Activated CD4-positive, alpha-beta T cell treated with anti-CD3 and anti-CD28 coated beads, Interleukin-2, amount 50 U/mL, for 16 hours (primary cell): ENCODE measurements around the gene TBC1D14.
A peak's percentile ranks its signal among the peaks of the same experiment; 100 is the strongest.
"Not testable (repeated sequence)": the region's sequence is repeated elsewhere in the genome, so short reads cannot be mapped to it uniquely, and the experiment has no call there.

Experiments used
- DNase-seq: peaks from one replicate; pipeline ENCODE4 v3.0.0-alpha.2; 2020

The TBC1D14 gene

DNA sequence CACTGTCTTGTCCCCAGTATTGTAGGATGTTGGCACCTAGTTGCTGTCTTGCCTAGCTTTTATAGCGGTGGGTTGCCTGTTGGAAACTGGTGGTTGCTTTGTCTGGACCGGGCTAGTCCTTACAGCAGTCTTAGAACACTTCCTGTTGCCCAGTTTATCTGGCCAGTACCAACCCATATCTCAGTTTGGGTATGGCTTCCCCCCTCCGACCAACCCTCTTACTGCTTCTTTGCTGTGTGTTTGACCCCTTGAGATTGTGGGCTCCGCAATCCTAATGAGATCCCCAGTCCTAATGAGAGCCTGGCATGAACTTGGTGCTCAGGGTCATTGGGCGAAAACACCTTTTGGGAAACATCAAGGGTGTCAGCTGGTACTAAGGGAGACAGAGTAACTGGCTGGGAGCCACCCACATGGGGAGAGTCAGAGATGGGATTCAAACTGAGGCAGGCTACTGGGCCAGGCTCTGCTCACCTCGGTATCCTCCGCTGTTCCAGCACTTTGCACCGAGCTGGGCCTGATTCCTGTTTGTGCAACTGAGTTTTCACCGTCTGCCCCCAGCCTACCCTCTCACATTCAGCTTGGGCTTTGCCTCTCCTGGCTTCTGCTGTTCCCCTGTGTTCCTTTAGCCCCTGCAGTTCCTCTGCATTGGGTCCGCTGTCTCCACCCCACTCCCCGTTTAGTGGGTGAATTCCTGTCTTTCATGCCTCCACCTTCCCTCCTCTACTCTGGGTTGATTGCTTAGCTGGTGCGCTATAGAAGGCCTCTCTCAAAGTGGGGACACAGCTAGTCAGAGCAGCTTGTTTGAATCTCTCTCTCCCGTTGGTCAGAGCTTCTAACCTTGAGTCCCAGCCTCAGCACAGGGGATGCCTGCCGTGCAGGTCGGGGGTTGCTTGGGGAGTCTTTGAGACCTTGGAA, 1.6 kb downstream of the TBC1D14 start:
- DNase-seq = no peak

DNA sequence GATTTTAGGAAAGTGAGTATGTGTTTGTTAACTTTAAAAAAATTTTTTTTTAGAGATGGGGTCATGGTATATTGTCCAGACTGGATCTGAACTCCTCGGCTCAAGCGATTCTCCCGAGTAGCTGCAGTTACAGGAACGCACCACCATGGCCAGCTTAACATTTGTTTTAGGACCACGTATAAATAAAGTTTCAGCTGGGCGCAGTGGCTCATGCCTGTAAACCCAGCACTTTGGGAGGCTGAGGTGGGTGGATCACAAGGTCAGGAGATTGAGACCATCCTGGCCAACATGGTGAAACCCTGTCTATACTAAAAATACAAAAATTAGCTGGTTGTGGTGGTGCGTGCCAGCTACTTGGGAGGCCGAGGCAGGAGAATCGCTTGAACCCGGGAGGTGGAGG, 2.3 kb downstream of the TBC1D14 start:
- not testable (repeated sequence) for DNase-seq

DNA sequence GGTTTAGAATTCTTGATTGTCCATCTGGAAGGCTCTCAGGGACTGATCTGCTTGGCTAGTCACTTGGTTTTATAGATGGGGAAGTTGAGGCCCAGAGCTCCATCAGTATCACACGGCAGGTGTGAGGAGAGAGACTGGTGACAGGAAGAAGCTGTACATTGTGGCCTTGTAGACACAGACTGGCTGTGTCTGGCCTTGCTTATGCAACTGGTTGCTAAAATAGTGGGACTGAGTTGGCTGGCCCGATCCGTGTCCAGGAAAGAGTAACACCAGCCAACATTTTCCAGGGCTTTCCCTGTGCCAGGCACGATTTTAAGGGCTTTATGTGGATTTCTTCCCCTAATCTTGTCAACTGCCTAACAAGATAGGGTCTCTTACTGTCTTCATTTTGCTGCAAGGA, 2.8 kb downstream of the TBC1D14 start:
- DNase-seq = no peak

DNA sequence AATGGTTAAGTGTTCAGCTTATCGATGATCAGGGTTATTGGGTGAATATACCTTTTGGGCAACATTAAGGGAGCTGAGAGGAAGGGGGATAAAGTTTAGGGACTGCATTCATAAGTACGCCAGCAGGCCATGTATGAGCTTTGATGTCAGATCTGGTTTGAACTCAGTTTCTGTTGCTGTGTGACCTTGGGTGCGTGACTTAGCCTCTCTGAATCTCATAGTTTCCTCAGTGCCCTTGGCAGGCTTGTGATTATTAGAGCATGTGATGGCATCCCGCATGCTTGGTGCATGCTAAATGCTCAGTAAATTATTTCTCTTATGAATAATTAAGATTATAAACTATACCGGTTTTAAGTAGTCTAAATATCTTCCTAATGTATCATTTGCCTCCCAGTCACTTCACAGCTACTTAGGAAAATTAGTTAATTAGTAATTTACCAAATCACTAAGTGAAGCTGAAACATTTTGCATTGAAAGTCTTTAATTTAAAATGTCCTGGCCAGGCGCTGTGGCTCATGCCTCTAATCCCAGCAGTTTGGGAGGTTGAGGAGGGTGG, 3.8 kb downstream of the TBC1D14 start:
- no peak for DNase-seq

DNA sequence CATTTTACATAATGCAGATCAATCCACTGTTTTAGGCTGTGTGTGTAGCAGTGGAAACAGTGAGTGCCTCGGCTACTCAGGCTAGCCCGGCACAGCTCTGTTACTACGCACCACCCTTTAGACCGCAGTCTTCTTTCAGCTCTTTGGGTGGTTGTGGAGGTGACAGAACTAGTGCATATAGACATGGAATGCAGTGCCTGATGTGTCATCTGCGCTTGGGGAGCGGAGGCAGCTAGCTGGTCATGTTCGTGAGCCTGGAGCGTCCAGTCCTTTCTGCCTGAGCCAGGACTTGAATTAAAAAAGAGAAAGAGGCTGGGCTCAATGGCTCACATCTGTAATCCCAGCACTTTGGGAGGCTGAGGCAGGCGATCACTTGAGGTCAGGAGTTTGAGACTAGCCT, 4.8 kb downstream of the TBC1D14 start:
- no peak for DNase-seq

DNA sequence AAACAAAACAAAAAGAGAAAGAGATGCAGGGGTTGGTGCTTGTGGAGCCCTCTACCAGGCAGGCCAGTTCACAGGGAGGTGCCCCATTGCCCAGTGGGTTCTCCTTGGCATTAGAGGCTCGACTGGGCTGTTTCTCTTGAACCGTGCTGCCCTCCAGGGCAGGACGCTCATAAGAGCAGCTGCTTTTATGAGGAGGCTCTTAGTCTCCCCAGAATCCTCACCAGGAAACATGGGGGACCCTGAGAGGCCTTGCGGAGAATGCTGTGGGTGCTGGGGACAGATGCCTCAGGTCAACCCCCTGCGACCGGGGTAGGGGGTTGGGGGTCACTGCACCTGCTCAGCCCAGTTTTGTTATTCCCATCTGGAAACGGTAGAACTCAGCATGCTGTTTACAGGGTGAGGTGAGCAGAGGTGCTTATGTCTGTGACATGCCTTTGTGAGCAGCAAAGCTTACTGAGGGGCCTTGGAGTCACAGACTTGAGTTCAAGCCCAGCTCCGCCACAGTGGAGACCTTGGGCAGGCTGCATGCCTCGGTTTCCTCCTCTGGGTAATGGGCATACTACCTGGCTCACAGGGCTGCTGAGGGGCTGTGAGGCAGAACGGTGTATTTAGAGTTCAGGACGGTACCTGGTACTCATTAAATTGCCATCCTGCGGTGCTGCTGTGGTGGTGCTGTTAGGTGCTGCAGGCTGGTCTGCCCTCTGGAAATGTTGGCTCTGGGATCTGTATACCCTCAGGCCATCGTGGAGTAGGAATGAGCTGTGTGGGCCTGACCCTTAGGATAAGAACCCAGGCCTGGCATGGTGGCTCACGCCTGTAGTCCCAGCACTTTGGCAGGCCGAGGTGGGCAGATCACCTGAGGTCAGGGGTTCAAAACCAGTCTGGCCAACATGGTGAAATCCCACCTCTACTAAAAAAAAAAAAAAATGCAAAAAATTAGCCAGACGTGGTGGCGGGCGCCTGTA, 5.7 kb downstream of the TBC1D14 start:
- no peak for DNase-seq

DNA sequence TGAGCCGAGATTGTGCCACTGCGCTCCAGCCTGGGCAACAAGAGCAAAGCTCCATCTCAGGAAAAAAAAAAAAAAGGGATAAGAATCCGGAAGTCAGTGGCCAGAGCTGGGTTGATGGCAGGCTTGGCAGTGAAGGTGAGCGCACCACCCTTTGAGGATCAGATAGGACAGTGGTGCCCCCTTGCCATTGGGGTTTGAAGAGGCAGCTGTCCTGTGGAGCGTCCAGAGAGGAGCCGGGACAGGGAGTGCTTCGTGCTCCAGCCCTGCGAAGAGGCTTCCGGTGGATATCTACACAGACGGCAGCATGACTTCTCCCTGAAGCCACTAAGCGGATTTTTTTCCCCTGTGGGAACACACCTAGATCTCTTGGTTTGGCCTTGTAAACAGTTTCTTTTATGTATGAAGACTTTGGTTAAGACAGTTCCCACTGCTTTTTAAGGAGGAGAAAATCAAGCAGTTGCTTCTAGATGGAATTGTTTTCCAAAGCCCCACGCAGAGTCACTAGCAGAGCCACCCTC, 6.5 kb downstream of the TBC1D14 start:
- no peak for DNase-seq

DNA sequence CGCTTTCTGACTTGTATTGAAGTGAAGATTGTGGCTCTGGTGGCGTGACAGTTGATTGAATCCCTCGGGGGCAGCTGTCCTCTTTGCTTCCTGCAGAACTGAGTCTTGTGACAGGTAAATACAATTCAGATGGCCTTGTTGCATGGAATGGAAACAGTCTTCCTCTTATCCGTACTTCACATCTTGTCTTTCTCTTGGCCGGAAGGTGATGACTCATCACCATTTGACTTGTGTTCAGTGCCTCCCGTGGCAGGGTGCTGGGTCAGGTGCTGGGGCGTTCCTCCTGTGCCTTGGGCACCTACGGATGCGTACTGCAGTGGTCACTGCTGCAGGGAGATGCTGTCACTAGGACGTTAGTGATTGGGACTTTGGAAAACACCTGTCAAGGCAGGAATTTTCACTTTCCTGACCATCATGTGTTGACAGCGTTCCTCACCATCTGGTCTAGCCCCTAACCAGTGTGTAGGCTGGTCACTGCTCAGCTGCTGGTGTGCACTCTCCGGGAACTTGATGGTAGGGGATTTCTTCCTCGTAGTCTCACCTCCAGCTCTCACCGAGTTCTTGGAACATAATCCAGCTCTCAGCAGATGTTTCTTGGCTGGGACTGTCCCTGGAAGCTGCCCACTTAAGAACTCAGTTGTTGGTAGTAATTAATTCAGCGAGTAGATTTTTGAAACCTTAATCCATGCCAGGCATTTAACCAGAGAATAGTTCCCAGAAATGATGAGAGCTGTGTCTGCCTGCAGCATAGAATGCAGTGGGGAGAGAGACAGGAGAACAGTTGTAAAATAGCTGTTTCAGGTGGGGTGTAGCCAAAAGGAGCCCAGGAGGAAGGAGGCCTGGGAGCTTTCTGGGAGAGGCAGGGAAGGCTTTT, 7.2 kb downstream of the TBC1D14 start:
- peak; percentile 81 for DNase-seq

DNA sequence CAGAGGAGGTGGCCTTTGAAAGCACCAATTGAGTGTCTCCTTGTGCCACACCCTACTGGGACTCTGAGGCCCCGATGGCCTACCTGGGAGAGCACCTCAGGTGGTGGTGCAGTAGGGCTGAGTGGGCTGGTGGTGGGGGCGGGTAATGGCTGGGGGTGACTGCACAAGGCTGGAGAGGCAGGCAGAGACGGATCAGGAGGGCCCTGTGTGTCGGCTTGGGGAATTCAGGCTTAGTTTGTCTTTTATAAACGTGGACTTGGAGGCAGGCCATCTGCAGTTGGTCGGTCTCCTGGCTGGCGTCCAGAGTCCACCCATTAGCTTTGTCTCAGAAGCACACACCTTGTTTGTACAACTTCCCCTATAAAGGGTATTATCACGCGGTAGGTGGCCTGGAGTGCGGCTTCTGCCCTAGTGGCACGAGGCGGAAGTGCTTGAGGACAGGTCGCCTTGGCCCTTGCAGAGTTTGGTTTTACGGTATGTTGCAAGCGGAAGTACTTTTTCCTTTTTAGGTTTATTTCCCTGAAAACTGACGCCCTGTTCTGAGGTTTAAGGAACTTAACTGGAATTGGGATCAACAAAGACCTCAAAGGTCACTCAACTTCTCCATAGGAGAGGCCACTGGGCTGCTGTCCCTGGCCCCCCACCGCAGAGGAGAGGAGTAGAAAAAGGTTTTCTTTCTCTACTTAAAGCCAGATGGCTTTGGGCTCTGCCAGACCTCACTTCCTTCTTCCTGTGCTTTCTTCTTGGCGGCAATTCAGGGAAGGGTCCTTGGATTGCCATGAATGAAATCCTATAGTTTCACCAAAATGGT, 8.0 kb downstream of the TBC1D14 start:
- DNase-seq = no peak

DNA sequence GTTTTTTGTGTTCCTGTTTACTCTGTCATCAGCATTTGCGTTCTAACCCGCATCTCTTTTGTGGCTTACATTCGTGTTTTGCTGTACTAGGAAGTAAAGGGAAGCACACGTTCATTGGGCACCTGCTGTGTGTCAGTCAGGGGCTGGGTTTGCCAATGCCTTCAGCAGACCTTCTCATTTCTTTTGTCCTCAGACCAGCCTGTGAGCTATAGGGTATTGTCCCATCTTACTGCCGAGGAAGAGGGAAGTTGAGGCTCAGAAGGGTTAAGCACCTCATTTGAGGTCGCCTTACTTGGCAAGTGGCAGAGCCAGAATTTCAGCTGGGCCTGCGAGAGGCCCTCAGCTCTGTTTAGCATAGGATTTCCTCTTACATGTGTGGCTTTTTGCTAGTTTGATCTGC, 8.7 kb downstream of the TBC1D14 start:
- DNase-seq = no peak

DNA sequence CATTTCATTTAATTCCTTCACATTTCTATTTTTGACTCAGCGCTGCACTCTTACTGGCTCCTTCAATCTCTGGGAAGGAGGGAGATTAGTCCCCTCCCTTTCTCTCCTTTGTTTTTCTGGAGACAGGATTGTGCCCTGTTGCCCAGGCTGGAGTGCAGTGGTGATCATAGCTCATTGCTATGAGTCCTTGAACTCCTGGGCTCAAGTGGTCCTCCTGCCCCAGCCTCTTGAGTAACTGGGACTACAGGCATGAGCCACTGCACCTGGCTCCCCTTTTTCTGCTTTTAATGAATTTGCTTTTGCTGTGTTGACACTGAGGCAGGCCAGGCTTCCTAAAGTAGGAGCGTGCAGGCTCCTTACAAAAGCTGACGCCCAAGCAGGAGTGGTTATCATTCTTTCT, 10.5 kb downstream of the TBC1D14 start:
- DNase-seq = no peak

DNA sequence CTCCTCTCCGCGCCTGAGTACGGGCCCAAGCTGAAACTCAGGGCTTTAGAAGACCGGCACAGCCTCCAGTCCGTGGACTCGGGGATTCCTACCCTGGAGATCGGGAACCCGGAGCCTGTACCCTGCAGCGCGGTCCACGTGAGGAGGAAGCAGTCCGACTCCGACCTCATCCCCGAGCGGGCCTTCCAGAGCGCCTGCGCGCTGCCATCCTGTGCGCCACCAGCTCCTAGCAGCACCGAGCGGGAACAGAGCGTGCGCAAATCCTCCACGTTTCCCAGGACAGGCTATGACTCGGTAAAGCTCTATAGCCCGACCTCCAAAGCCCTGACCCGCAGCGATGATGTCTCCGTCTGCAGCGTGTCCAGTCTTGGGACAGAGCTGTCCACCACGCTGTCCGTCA, 13.9 kb downstream of the TBC1D14 start:
- no peak for DNase-seq

DNA sequence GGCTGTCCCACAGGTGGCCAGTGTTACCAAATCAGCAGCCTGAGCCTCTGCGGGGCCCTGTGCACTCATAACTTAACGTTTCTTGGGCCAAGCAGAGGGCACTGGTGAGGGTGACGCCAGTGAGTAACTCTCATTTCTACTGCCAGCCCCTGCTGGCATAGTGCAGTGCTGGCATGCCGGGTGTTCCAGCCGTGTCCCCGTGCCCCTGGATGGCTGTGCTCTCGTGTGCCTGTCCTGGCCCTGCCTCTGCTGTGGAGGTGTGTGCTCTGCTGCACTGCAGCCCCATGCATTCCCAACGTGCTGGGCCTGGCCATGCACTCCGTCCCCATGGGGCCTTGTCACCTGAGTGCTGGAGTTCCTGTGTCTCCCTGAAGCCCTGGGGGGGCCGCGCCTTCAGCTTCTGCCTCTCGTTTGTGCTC, 14.7 kb downstream of the TBC1D14 start:
- no peak for DNase-seq

DNA sequence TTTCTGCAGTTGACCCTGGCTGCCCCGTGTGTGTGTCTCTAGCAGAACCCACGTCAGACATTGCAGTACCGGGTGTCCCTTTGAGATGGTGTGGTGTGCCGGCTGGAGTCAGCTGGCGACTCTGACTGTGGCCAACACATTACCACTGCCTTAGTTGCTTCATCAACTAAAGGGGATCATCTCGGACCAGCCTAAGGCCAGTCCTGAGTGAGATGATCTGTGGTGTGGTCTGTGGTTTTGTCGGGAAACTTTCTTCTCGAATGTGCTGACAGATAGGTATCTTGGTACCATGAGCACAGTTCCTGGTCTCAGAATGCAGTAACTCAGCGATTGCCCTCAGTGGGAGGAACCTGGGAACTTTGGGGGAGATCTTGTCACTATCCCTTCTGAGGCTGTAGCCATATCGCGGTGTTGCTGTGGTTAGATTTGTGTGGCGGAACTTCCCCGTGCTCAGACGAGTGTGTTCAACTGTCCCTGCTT, 15.8 kb downstream of the TBC1D14 start:
- peak; percentile 69 for DNase-seq

DNA sequence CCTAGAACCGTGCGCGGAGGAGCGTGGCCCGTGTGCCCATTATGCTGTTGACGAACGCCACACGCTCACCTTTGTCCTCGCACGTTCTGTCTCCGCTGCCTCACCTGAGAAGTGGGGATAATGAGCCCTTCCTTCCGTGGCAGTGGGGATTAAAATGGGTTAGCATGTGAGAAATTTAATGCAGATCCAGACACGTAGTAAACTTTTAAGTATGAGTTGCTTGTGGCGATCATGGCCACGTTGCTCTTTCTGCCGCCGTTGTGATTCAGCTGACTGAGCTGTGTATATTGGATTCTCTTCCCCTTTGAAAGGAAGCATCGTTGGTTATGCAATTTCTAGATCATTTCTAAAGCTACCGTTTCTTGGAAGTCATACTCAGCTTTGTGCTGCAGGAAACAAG, 16.5 kb downstream of the TBC1D14 start:
- peak; percentile 55 for DNase-seq

DNA sequence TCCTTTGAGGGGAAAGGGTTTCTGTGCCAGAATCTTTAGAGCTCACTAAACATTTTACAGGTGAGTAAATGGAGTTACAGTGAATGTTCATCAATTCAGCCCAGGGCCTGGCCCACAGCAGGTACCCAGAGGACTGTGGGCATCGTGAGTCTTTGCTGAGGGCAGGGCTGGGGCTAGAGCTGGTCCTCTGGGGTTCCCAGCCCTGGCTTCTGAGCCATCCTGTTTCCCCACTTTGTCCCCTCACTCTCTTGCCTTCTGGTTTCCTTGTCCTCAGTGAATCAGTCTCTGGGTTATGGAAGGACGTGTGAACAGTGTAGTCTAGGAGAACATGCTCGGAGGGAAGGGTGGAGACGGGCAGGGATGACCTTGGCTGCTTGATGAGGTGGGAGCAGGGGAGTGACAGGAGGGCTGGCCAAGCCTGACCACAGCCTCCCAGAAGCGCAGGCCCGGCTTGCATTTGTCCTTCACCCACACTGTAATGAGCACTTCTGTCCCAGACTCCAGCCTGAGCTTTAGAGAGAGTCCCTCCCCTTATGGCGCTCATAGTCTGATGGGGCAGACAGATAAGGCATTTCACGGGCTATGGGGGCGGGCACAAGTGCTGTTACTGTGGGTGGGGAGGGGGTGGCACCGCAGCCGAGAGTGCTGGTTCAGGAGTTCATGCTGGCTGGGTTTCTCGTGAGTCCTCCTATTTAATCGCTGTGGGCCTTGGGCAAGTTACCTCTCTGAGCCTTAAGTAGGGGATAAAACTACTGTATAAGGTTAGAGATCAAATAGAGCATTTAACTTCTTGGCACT, 17.3 kb downstream of the TBC1D14 start:
- DNase-seq = peak; percentile 73

DNA sequence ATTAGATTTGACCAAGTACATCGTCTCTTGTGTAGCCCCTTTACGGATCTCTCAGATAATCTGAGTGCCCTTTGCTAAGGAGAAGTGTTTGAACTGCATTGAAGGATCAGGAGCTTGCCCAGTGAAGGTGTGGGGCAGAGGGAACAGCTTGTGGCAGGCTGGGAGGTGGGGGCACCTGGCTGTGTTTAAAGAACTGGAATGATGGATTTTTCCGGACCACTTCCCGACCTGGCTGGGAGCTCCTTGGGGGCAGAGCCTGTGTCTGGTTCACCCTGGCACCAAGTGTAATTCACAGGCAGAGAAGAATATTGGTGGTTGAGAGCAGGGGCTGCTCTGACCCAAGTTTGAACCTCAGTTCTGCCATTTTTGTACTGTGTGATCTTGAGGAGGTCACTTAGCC, 18.5 kb downstream of the TBC1D14 start:
- DNase-seq = no peak

DNA sequence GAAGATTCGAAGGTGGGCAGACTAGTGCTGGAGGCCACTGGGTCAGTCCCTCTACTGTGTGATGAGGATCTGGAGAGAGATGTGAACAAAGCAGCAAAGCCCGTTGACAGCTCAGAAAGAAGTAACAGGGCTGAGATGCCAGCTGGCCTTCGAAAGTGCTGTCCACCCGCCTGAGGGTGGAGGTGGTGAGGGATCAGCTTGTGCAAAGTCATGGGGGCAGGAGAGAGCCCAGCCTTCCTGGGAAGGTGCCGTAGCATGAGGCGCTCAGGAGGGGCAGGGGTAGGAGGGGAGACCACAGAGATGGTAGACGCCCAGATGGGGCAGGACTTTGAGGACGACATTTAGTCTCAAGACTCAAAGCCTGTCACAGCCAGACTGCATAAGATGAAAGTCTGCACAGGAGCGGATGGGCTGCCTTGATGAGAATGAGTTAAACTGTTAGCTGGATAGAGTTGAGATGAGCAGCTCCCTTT, 19.7 kb downstream of the TBC1D14 start:
- DNase-seq = no peak

DNA sequence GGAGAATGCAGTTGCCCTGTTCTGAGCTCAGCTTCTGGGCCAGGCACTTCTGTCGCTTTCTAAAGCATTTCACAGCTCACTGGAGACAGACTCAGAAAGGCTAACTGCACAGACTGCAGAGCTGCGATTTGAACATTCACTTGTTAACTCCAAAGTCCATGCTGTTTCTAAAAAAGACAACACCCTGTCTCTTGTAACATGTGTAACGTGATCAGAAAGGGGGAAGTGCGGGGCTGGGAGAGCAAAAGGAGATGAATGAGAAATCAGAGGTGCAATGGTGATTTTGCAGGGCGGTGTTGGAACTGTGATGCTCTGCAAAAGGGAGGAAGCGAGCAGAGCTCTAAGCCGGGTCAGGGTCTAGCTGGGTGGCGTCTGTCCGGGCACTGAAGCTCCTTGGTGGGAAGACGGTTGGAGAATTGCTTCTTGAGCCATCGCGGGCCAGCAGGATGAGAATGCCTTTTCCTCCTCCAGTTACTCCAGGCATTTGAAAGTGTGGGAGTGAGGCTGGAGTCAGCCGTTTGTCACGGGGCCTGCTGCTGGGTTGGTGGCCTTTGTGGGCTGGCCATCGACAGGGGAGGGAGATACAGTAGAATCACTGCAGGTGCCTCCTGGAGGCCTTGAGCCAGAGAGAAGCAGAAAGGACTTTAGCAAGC, 20.3 kb downstream of the TBC1D14 start:
- DNase-seq = no peak

DNA sequence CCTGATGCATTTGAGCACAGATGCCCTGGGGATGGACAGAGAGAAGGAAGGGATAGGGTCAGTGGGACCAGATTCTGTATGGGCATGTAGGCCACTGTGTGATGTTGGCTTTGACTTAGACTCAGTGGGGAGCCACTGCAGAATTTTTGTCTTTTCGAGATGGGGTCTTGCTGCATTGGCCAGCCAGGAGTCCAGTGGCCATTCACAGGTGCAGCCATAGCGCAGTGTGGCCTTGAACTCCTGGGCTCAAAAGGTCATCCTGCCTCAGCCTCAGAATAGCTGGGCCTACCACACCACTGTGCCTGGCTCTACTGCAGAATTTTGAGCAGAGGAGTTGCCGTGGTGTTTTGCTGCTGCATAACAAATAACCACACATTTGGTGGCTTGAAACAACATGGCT, 22.8 kb downstream of the TBC1D14 start:
- no peak for DNase-seq
